ENCODE data around the gene TFIP11. TPM values are rescaled to one million over a fixed set of nuclear protein-coding genes. Genes with fewer than 3 reads are reported as not detected.

The TFIP11 gene
- total RNA-seq, 4 donors from 2014 or later, result 30.7 to 66.7 (median 50.0) TPM

- Histone ChIP-seq H3K27ac (no peak overlapping the region), H3K4me1 (peaks cover 0 to 32% of the 10 kb centered on the region in 2 donors), H3K9me3 (no peaks in the 10 kb centered on the region), H3K4me3 (replicated peaks in 1 of 3) (no peak overlapping the region), H3K27me3 (no peaks in the 10 kb centered on the region), H3K36me3 (peaks cover 30 to 35% of the 10 kb centered on the region in 2 donors)
- WGBS, 2 donors, result 43 to 77% methylated on average over 4 of the region's 4 CpGs
- no peak for TF ChIP-seq CTCF (IDR thresholded peaks at IDR 0.05)
- no peak for TF ChIP-seq POLR2A (IDR thresholded peaks at IDR 0.05)
- intact Hi-C loops (cut with DNase I), result no loop called here
- DNase-seq, result no peak
Measured at GRCh38 chr22:26477341-26477731, 34.9 kb downstream of the TFIP11 start.

DNA sequence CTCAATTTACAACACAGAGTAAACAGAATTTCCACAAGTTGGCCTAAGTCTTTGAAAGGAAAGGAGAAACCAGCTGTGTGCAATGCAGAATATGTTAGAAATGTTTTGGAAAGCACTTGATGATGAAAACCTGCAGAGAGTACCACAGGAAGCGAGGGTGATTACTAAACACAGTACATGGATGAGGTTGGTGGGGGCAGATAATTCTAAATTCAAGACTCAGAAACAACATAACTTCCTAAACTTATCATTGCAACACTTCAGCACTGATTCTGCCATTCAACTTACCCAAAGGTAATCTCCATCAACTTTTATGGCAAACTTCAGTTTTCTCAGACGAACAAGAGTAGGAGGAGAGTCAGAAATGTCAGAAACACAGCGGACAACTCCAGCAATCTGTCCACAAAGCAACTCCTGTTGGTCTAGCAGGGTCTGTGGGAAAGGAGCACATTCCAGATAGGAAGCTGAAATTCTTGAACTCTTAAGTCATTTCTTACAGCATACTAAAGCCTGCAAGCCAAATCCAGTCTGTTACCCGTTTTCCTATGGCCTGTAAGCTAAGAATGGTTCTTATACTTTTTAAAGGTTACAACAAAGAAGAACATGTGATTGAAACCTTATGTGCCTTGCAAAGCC is 35.5 kb downstream of the TFIP11 start:
- no peak for DNase-seq
- peaks cover 0 to 29% of the 10 kb centered on the region in 2 donors for H3K4me1 ChIP-seq
- peaks cover 34 to 40% of the 10 kb centered on the region in 2 donors for H3K36me3 ChIP-seq

GRCh38 chr22:26474682-26475081 is 37.6 kb downstream of the TFIP11 start:
- Histone ChIP-seq H3K4me1 (peaks cover 0 to 9% of the 10 kb centered on the region in 2 donors), H3K27ac (no peak overlapping the region), H3K9me3 (no peaks in the 10 kb centered on the region), H3K27me3 (no peaks in the 10 kb centered on the region), H3K4me3 (replicated peaks in 1 of 3) (no peak overlapping the region), H3K36me3 (peaks cover 52 to 61% of the 10 kb centered on the region in 2 donors)
- TF ChIP-seq CTCF (IDR thresholded peaks at IDR 0.05), result no peak
- TF ChIP-seq POLR2A (IDR thresholded peaks at IDR 0.05), result no peak
- DNase-seq, result no peak
- intact Hi-C loops (cut with DNase I), result no loop called here

More for the DNA sequence above, 35.5 kb downstream of the TFIP11 start:
- 94 to 95% methylated on average over 4 of the region's 4 CpGs for WGBS, 2 donors
- TF ChIP-seq POLR2A (IDR thresholded peaks at IDR 0.05) (no peak), CTCF (IDR thresholded peaks at IDR 0.05) (no peak)
- intact Hi-C loops (cut with DNase I), result no loop called here
- Histone ChIP-seq H3K9me3 (no peaks in the 10 kb centered on the region), H3K27me3 (no peaks in the 10 kb centered on the region), H3K4me3 (replicated peaks in 1 of 3) (no peak overlapping the region), H3K27ac (no peak overlapping the region)

DNA sequence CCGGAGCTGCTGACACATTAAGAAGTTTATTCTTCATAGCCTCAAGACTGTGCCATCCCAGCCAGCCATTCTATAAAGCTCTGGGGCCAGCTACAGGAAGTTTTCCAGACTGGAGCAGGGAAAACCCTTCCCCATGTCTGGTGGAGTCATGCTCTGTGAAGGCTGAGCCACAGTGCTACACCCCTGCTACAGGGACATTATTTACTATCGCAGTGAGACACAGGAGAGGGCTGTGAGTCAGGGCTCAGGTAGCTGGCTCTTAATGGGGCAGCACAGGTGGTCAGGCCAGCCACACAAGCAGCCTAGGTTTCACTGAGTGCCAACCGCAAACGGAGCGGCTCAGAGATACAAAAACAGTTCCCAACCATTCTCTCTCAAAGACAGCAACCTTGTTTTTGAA is 40.8 kb downstream of the TFIP11 start:
- intact Hi-C loops (cut with DNase I), result no loop called here

More for the DNA sequence above, 40.8 kb downstream of the TFIP11 start:
- H3K27ac ChIP-seq, result no peak overlapping the region
- H3K36me3 ChIP-seq, result peaks cover 71 to 74% of the 10 kb centered on the region in 2 donors
- no peaks in the 10 kb centered on the region for H3K9me3 ChIP-seq
- 90 to 92% methylated on average over 5 of the region's 5 CpGs for WGBS, 2 donors
- H3K4me3 ChIP-seq (replicated peaks in 1 of 3), result no peak overlapping the region
- TF ChIP-seq CTCF (IDR thresholded peaks at IDR 0.05) (no peak), POLR2A (IDR thresholded peaks at IDR 0.05) (no peak)
- no peaks in the 10 kb centered on the region for H3K4me1 ChIP-seq
- DNase-seq, result no peak
- no peaks in the 10 kb centered on the region for H3K27me3 ChIP-seq
